ENCODE data around the gene WASHC3.

WASHC3 gene

GRCh38 chr12:101966496-101966895 is 95.3 kb downstream of the WASHC3 start:
- no peak for DNase-seq (ENCODE audit: extremely low read depth, low read depth)
- TF ChIP-seq CTCF (IDR thresholded peaks at IDR 0.05; ENCODE audit: low read depth, low read length): no peak

GRCh38 chr12:101963697-101964096 is 98.1 kb downstream of the WASHC3 start:
- no peak for TF ChIP-seq CTCF (IDR thresholded peaks at IDR 0.05; ENCODE audit: low read depth, low read length)
- no peak for DNase-seq (ENCODE audit: extremely low read depth, low read depth)
